Suppressor macrophage treated with lipopolysaccharide for 1 hour (primary cell): Measurements from ENCODE around the gene SLC28A3.
"Not testable (repeated sequence)": the region's sequence is repeated elsewhere in the genome, so short reads cannot be mapped to it uniquely, and the experiment has no call there.

ENCODE experiments used
- DNase-seq, 3 donors: peaks; one replicate each; pipeline ENCODE4 v3.0.0-alpha.2; 2020 to 2022

Gene SLC28A3

GRCh38 chr9:84340535-84340934 lies at the start of gene SLC28A3:
TSS of gene SLC28A3 (minus strand) at chr9:84340758. CDS start at chr9:84340633, 125 bp downstream.
- no peak for DNase-seq

GRCh38 chr9:84390254-84390653 lies 49.7 kb upstream of the SLC28A3 start:
- peak; percentile 86 to 90 (median 88) for DNase-seq

GRCh38 chr9:84387821-84388220 lies 47.3 kb upstream of the SLC28A3 start:
- DNase-seq = no peak

- DNase-seq = no peak
Observed at GRCh38 chr9:84386753-84387152, 46.2 kb upstream of the SLC28A3 start.

GRCh38 chr9:84385386-84386040 lies 45.0 kb upstream of the SLC28A3 start:
- no peak for DNase-seq

GRCh38 chr9:84384617-84385016 lies 44.1 kb upstream of the SLC28A3 start:
- DNase-seq = no peak

GRCh38 chr9:84383178-84383577 lies 42.6 kb upstream of the SLC28A3 start:
- DNase-seq = no peak

- DNase-seq = no peak
Observed at GRCh38 chr9:84382720-84383119, 42.2 kb upstream of the SLC28A3 start.

- DNase-seq = no peak
Observed at GRCh38 chr9:84381508-84381907, 41.0 kb upstream of the SLC28A3 start.

- DNase-seq = no peak
Observed at GRCh38 chr9:84379740-84380139, 39.2 kb upstream of the SLC28A3 start.

GRCh38 chr9:84375954-84376353 lies 35.4 kb upstream of the SLC28A3 start:
- DNase-seq = no peak

GRCh38 chr9:84374516-84374915 lies 34.0 kb upstream of the SLC28A3 start:
- no peak for DNase-seq

GRCh38 chr9:84374013-84374412 lies 33.5 kb upstream of the SLC28A3 start:
- DNase-seq = peak; percentile 52 to 73 (median 70)

GRCh38 chr9:84371737-84372136 lies 31.2 kb upstream of the SLC28A3 start:
- peak; percentile 87 to 95 (median 93) for DNase-seq

- DNase-seq = peak; percentile 42 to 74 (median 57)
Observed at GRCh38 chr9:84368601-84369000, 28.0 kb upstream of the SLC28A3 start.

GRCh38 chr9:84367726-84368125 lies 27.2 kb upstream of the SLC28A3 start:
- DNase-seq = not testable (repeated sequence)

GRCh38 chr9:84366683-84367082 lies 26.1 kb upstream of the SLC28A3 start:
- no peak for DNase-seq

- peak; percentile 24 to 56 (median 49) for DNase-seq
Observed at GRCh38 chr9:84364894-84365490, 24.4 kb upstream of the SLC28A3 start.

GRCh38 chr9:84361645-84362044 lies 21.1 kb upstream of the SLC28A3 start:
- DNase-seq = no peak

GRCh38 chr9:84357275-84357674 lies 16.7 kb upstream of the SLC28A3 start:
- peak; percentile 74 to 85 (median 74) for DNase-seq

- no peak for DNase-seq
Observed at GRCh38 chr9:84354035-84354434, 13.5 kb upstream of the SLC28A3 start.

- no peak for DNase-seq
Observed at GRCh38 chr9:84349671-84350070, 9.1 kb upstream of the SLC28A3 start.

- DNase-seq = no peak
Observed at GRCh38 chr9:84343111-84343521, 2.6 kb upstream of the SLC28A3 start.

- DNase-seq = no peak
Observed at GRCh38 chr9:84339962-84340361, 596 bp downstream of the SLC28A3 start.

- DNase-seq = no peak
Observed at GRCh38 chr9:84339503-84339902, 1.1 kb downstream of the SLC28A3 start.
